GM21723 (cell line): ENCODE results near the gene VPS37B.
A peak's percentile ranks its signal among the peaks of the same experiment; 100 is the strongest.
"Not testable (repeated sequence)": the region's sequence is repeated elsewhere in the genome, so short reads cannot be mapped to it uniquely, and the experiment has no call there.

ENCODE experiments used
- ATAC-seq: cut with Tn5 transposase; IDR thresholded peaks from one replicate; pipeline ENCODE4 v1.9.1; 2021; ENCODE audit warnings: mild to moderate bottlenecking, moderate library complexity; ENCODE audit not compliant: unreplicated experiment

VPS37B gene, protein sequence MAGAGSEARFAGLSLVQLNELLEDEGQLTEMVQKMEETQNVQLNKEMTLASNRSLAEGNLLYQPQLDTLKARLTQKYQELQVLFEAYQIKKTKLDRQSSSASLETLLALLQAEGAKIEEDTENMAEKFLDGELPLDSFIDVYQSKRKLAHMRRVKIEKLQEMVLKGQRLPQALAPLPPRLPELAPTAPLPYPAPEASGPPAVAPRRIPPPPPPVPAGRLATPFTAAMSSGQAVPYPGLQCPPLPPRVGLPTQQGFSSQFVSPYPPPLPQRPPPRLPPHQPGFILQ

GRCh38 chr12:122895704-122896636 lies at the start of gene VPS37B:
Gene VPS37B, minus strand, starts transcription at chr12:122896124. Its CDS starts 62 bp downstream, at chr12:122896062.
- peak; percentile 55 for ATAC-seq

DNA sequence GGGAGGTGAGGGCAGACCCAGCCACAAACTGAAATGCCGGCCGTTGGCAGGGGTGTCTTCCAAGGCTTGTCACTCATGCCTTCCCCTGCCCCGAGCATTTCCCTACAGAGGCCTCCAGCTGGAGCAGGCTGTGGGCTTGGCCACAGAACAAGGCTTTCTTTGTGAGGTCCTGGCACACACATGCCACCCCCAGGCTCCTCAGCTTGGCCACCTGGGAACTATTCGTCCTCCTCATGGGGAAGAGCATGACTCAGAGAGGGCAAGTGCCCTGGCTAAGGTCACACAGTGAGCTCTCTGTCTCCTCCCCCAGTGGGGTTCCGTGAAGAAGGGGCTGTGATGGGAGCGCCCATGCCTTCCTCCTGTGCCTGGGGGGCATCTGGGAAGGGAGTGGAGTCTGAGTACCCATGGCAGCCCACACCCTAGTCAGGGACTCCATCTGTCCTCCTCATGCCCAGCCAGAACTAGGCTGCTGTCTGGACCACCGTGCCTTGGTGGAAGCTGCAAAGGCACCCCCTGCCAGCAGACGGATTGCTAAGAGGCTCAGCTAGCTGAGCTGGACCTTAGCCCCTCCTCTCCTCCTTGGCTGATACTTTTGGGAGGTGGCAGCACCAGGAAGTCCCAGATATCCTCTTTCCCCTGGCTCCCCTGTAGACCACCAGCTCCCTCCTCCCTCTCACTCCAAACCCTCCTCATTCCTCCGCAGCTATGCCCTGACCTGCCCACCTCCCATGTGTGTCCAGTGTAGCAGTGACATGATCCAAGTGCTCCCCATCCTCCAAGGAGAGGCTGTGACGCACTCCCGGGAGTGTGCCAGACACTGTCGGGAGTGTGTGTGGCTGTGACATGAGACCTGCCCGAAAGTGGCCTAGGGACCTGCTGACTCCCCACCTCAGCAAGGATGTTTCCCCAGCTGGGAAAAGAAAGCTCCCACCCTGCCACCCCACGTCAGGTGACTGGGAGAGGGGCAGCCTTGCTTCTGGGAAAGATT lies 49.0 kb upstream of the VPS37B start:
- no peak for ATAC-seq

GRCh38 chr12:122943196-122943595 lies 47.3 kb upstream of the VPS37B start:
- no peak for ATAC-seq

- no peak for ATAC-seq
Observed at GRCh38 chr12:122942637-122943036, 46.7 kb upstream of the VPS37B start.

GRCh38 chr12:122941351-122941750 lies 45.4 kb upstream of the VPS37B start:
- not testable (repeated sequence) for ATAC-seq

DNA sequence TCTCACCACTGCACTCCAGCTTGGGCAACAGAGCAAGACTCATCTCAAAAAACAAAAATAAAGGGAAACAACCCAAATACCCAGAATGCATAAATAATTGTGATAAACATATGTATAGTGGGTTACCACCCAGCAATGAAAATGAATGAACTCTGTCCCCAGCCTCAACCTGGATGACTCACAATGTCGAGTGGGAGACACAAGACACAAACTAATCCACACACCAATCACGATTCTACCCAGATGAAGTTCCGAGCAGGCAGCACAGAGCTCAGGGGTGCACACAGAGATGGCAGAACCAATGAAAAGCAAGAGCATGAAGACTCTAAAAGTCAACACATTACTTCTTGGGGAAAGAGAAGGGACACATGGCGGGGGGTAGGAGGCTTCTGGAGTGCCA lies 43.2 kb upstream of the VPS37B start:
- ATAC-seq = no peak

- ATAC-seq = no peak
Observed at GRCh38 chr12:122937622-122938091, 41.7 kb upstream of the VPS37B start.

- no peak for ATAC-seq
Observed at GRCh38 chr12:122935318-122935717, 39.4 kb upstream of the VPS37B start.

- peak; percentile 73 for ATAC-seq
Observed at GRCh38 chr12:122934722-122935121, 38.8 kb upstream of the VPS37B start.

DNA sequence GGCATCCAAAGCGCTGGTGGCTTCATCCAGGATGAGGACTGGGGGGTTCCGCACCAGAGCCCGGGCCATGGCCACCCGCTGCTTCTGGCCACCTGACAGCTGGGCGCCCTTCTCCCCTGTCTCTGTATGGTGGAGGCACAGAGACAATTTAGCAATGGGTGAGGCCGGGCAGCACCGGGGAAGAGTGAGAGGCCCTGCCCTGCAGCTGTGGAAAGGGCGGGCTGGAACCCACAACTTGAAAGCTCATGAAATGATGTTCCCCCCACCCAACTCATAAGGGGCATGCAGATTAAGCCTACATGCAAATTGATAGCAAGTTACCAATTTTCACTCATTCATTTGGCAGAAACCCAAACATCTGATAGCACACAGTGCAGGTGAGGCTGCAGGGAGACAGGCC lies 36.3 kb upstream of the VPS37B start:
- ATAC-seq = no peak

GRCh38 chr12:122929812-122930211 lies 33.9 kb upstream of the VPS37B start:
- ATAC-seq = no peak

- ATAC-seq = no peak
Observed at GRCh38 chr12:122929148-122929538, 33.2 kb upstream of the VPS37B start.

- no peak for ATAC-seq
Observed at GRCh38 chr12:122928404-122929147, 32.7 kb upstream of the VPS37B start.

GRCh38 chr12:122927756-122928403 lies 32.0 kb upstream of the VPS37B start:
- ATAC-seq = no peak

GRCh38 chr12:122921917-122922316 lies 26.0 kb upstream of the VPS37B start:
- ATAC-seq = no peak

GRCh38 chr12:122920687-122921086 lies 24.8 kb upstream of the VPS37B start:
- no peak for ATAC-seq

DNA sequence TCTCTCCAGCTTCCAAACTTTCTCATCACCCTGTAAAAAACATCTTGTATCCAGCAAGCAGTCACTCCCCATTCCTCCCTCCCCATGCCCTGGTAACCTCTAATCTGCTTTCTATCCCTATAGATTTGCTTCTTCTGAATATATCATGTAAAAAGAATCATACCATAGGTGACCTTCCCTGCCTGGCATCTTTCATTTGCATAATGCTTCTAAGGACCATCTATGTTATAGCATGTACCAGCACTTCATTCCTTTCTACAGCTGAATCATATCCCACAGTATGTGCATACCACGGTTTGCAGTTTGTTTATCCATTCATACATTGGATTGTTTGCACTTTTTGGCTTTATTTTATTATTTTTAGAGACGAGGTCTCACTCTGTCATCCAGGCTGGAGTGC lies 22.9 kb upstream of the VPS37B start:
- no peak for ATAC-seq

GRCh38 chr12:122917507-122918121 lies 21.7 kb upstream of the VPS37B start:
- ATAC-seq = no peak
